Nephron progenitor cell (in vitro differentiated cells): ENCODE data around the gene NINJ2.

Experiments used
- DNase-seq: peaks from one replicate; pipeline ENCODE4 v3.0.0; 2021
- H3K27ac Mint-ChIP-seq: 2 replicates; pipeline ENCODE4 v1.8.0; 2021; ENCODE audit warnings: mild to moderate bottlenecking, moderate library complexity, mixed read lengths
- H3K27me3 Mint-ChIP-seq: 2 replicates; pipeline ENCODE4 v1.8.0; 2021; ENCODE audit warnings: mild to moderate bottlenecking, low read depth, mixed read lengths; ENCODE audit not compliant: poor library complexity
- H3K36me3 Mint-ChIP-seq: 2 replicates; pipeline ENCODE4 v1.8.0; 2021; ENCODE audit warnings: low read depth, mixed read lengths
- H3K4me1 Mint-ChIP-seq: 2 replicates; pipeline ENCODE4 v1.8.0; 2021; ENCODE audit warnings: mixed read lengths
- H3K4me3 Mint-ChIP-seq: 2 replicates; pipeline ENCODE4 v1.8.0; 2021; ENCODE audit warnings: mild to moderate bottlenecking, moderate library complexity, mixed read lengths
- H3K9me3 Mint-ChIP-seq: 2 replicates; pipeline ENCODE4 v1.8.0; 2021; ENCODE audit warnings: mild to moderate bottlenecking, moderate library complexity, mixed read lengths
- CTCF ChIP-seq: fragments of 200-600 bp; sonication (generic); IDR thresholded peaks from 2 replicates; pipeline ENCODE4 v1.5.0; 2021; ENCODE audit warnings: antibody characterized with exemption

Gene NINJ2

GRCh38 chr12:591167-592023 is 71.8 kb downstream of the NINJ2 start:
- DNase-seq = no peak
- no peak overlapping the region for H3K27ac Mint-ChIP-seq
- H3K9me3 Mint-ChIP-seq = peaks cover 11% of the 10 kb centered on the region
- H3K4me1 Mint-ChIP-seq = peaks cover 21% of the 10 kb centered on the region
- no peaks in the 10 kb centered on the region for H3K36me3 Mint-ChIP-seq
- H3K27me3 Mint-ChIP-seq = peaks cover 18% of the 10 kb centered on the region
- no peak overlapping the region for H3K4me3 Mint-ChIP-seq
- no peak for TF ChIP-seq CTCF

- Mint-ChIP-seq H3K4me3 (no peak overlapping the region), H3K27ac (no peak overlapping the region), H3K9me3 (peaks cover 11% of the 10 kb centered on the region), H3K27me3 (peaks cover 12% of the 10 kb centered on the region), H3K4me1 (peaks cover 21% of the 10 kb centered on the region), H3K36me3 (no peaks in the 10 kb centered on the region)
- DNase-seq = no peak
- TF ChIP-seq CTCF = no peak
Observed at GRCh38 chr12:590206-590750, 73.0 kb downstream of the NINJ2 start.

GRCh38 chr12:588646-589045 is 74.6 kb downstream of the NINJ2 start:
- H3K36me3 Mint-ChIP-seq = no peaks in the 10 kb centered on the region
- no peak for TF ChIP-seq CTCF
- no peak for DNase-seq
- no peak overlapping the region for H3K4me3 Mint-ChIP-seq
- peaks cover 20% of the 10 kb centered on the region for H3K4me1 Mint-ChIP-seq
- peaks cover 13% of the 10 kb centered on the region for H3K27me3 Mint-ChIP-seq
- H3K9me3 Mint-ChIP-seq = peaks cover 11% of the 10 kb centered on the region
- no peak overlapping the region for H3K27ac Mint-ChIP-seq

- H3K27ac Mint-ChIP-seq = no peak overlapping the region
- no peak overlapping the region for H3K4me3 Mint-ChIP-seq
- no peaks in the 10 kb centered on the region for H3K36me3 Mint-ChIP-seq
- no peak for DNase-seq
- peaks cover 13% of the 10 kb centered on the region for H3K4me1 Mint-ChIP-seq
- H3K9me3 Mint-ChIP-seq = peaks cover 11% of the 10 kb centered on the region
- no peak for TF ChIP-seq CTCF
- peaks cover 7% of the 10 kb centered on the region for H3K27me3 Mint-ChIP-seq
Observed at GRCh38 chr12:588024-588322, 75.3 kb downstream of the NINJ2 start.

- H3K36me3 Mint-ChIP-seq = no peaks in the 10 kb centered on the region
- H3K27me3 Mint-ChIP-seq = peaks cover 7% of the 10 kb centered on the region
- H3K9me3 Mint-ChIP-seq = peaks cover 11% of the 10 kb centered on the region
- H3K27ac Mint-ChIP-seq = no peak overlapping the region
- no peak for DNase-seq
- H3K4me1 Mint-ChIP-seq = peaks cover 11% of the 10 kb centered on the region
- no peak for TF ChIP-seq CTCF
- H3K4me3 Mint-ChIP-seq = no peak overlapping the region
Observed at GRCh38 chr12:587132-588023, 75.9 kb downstream of the NINJ2 start.
